ENCODE data around the gene SUMO1. TPM values are rescaled to one million over a fixed set of nuclear protein-coding genes. Genes with fewer than 3 reads are reported as not detected.

SUMO1 gene
- total and polyA plus RNA-seq, 9 of the 15 experiments (the other 6 are each of a cell fraction or from before 2014, with no cell fraction given): 63.7 to 292 (median 92.0) TPM

DNA sequence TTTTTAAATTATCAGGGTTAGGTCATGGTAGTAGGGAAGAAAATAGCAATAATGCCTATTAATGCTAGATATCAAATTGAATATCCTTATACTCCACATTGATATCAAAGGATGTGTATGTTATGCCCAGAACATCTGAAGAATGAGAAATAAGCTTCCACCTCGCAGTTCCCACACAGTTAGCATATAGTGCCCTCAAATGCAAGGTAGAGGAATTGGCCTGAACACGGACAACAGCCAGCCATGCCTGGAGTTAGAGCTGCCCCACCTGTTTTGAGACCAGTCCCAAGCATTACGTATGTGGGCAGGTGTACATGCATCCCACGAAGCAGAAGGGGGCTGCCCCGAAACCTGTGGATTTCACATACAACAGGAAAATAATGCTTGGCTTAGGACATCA is 79.6 kb downstream of the SUMO1 start:
- no peaks in the 10 kb centered on the region for H3K36me3 ChIP-seq (ENCODE audit: control insufficient read depth, insufficient read depth, low read length)
- no peak overlapping the region for H2AFZ ChIP-seq (ENCODE audit: low read depth, low read length)
- POLR2A ChIA-PET: no interaction called here
- H3K27me3 ChIP-seq (ENCODE audit: control insufficient read depth in 2 of 2, insufficient read depth in 2 of 2, low read length in 2 of 2): peaks cover 3 to 21% of the 10 kb centered on the region in 2 experiments; a peak in 3 of 5 replicates
- H3K4me2 ChIP-seq (ENCODE audit: insufficient read depth, low read length): no peak overlapping the region
- no peaks in the 10 kb centered on the region for H4K20me1 ChIP-seq (replicated peaks; ENCODE audit: control insufficient read depth, insufficient read depth, low read length)
- no peak overlapping the region for H3K27ac ChIP-seq (ENCODE audit: extremely low read depth, low read depth, low read length)
- no peaks in the 10 kb centered on the region for H3K9me1 ChIP-seq (ENCODE audit: control insufficient read depth, insufficient read depth, low read length)
- H3K9ac ChIP-seq (ENCODE audit: insufficient read depth in 1 of 2, low read depth in 2 of 2, low read length in 2 of 2): no peak overlapping the region
- no peaks in the 10 kb centered on the region for H3K9me3 ChIP-seq (replicated peaks; ENCODE audit: control insufficient read depth, insufficient read depth, low read depth, low read length)
- no peaks in the 10 kb centered on the region for H3K4me1 ChIP-seq (replicated peaks in 1 of 2; ENCODE audit: control insufficient read depth in 2 of 2, insufficient read depth in 2 of 2, low read length in 2 of 2)
- intact Hi-C loops (cut with micrococcal nuclease): loop anchor here (5.0 kb wide), 1 partner anchor 296 kb away; no protein-coding TSS in a partner anchor
- no TSS peak for BruUV-seq (replicated peaks)
- in situ Hi-C loops (cut with MboI): no loop called here
- DNase-seq (ENCODE audit: extremely low read depth in 1 of 4, low spot score in 3 of 4) (no peak), FAIRE-seq (no peak), ATAC-seq (peak; percentile 63)
- 2% methylated on average over 5 of the region's 5 CpGs for WGBS (ENCODE audit: insufficient coverage, low coverage, missing lambda C conversion rate)
- CTCF ChIA-PET (ENCODE audit: low intra/inter-chr PET ratio): no interaction called here
- H3K4me3 ChIP-seq: no peak overlapping the region
- no peaks in the 10 kb centered on the region for H3K79me2 ChIP-seq (ENCODE audit: control insufficient read depth, insufficient read depth, low read length)
- TF ChIP-seq KAT2B (IDR thresholded peaks at IDR 0.05; ENCODE audit: low read depth, low read length): no peak
- no peak for TF ChIP-seq TFAM (CRISPR knock-in tag; conservative IDR thresholded peaks at IDR 0.05)
- no peak for TF ChIP-seq SREBF2 (CRISPR knock-in tag; IDR thresholded peaks at IDR 0.05)
- no peak for TF ChIP-seq HOXB6 (CRISPR knock-in tag; IDR thresholded peaks at IDR 0.05; ENCODE audit: borderline replicate concordance)
- TF ChIP-seq DMBX1 (CRISPR knock-in tag; IDR thresholded peaks at IDR 0.05; ENCODE audit: borderline replicate concordance): no peak
- TF ChIP-seq XRCC5 (IDR thresholded peaks at IDR 0.05; ENCODE audit: low read depth, low read length): no peak
- TF ChIP-seq, protein P1, sequence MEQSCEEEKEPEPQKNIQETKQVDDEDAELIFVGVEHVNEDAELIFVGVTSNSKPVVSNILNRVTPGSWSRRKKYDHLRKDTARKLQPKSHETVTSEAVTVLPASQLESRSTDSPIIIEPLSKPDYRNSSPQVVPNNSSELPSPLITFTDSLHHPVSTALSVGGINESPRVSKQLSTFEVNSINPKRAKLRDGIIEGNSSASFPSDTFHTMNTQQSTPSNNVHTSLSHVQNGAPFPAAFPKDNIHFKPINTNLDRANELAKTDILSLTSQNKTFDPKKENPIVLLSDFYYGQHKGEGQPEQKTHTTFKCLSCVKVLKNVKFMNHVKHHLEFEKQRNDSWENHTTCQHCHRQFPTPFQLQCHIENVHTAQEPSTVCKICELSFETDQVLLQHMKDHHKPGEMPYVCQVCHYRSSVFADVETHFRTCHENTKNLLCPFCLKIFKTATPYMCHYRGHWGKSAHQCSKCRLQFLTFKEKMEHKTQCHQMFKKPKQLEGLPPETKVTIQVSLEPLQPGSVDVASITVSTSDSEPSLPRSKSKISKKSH (CRISPR knock-in tag; IDR thresholded peaks at IDR 0.05): no peak
- TF ChIP-seq, protein P2, sequence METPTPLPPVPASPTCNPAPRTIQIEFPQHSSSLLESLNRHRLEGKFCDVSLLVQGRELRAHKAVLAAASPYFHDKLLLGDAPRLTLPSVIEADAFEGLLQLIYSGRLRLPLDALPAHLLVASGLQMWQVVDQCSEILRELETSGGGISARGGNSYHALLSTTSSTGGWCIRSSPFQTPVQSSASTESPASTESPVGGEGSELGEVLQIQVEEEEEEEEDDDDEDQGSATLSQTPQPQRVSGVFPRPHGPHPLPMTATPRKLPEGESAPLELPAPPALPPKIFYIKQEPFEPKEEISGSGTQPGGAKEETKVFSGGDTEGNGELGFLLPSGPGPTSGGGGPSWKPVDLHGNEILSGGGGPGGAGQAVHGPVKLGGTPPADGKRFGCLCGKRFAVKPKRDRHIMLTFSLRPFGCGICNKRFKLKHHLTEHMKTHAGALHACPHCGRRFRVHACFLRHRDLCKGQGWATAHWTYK (CRISPR knock-in tag; IDR thresholded peaks at IDR 0.05): no peak
- TF ChIP-seq MLLT1 (IDR thresholded peaks at IDR 0.05): no peak
- no peak for TF ChIP-seq E2F4 (CRISPR knock-in tag; IDR thresholded peaks at IDR 0.05; ENCODE audit: low read depth)
- peak in 2 of 3 experiments; percentile 19 to 20; a peak in 2 of 6 replicates for TF ChIP-seq CTCF (IDR thresholded peaks at IDR 0.05 in 2 of 3, conservative IDR thresholded peaks at IDR 0.05 in 1 of 3; ENCODE audit: insufficient read depth in 2 of 3, low read depth in 1 of 3, low read length in 3 of 3)
- TF ChIP-seq, protein P3, sequence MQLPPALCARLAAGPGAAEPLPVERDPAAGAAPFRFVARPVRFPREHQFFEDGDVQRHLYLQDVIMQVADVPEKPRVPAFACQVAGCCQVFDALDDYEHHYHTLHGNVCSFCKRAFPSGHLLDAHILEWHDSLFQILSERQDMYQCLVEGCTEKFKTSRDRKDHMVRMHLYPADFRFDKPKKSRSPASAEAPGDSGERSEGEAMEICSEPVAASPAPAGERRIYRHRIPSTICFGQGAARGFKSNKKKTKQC (CRISPR knock-in tag; IDR thresholded peaks at IDR 0.05): no peak
- peak in 1 of 2 experiments; percentile 53; a peak in 2 of 4 replicates for TF ChIP-seq RAD21 (CRISPR knock-in tag; conservative IDR thresholded peaks at IDR 0.05 in 1 of 2, IDR thresholded peaks at IDR 0.05 in 1 of 2)

Data from K562 (cell line).